ENCODE results near the gene CDK5R1.

GRCh38 chr17:32460054-32460453 lies 26.7 kb upstream of the CDK5R1 start:
- TF ChIP-seq CTCF (optimal IDR thresholded peaks at IDR 0.05 in 1 of 3, IDR thresholded peaks at IDR 0.05 in 1 of 3, conservative IDR thresholded peaks at IDR 0.05 in 1 of 3; ENCODE audit: extremely low read depth in 1 of 3, insufficient read depth in 2 of 3, low read length in 3 of 3): no peak
- no peak for TF ChIP-seq EZH2 (IDR thresholded peaks at IDR 0.05; ENCODE audit: low read length)

Data from keratinocyte (primary cell).